Measurements from ENCODE around the gene ARHGEF16.

GRCh38 chr1:3461934-3462275, 7.4 kb downstream of the ARHGEF16 start:
- no peak for TF ChIP-seq CTCF (IDR thresholded peaks at IDR 0.05 in 8 of 11, conservative IDR thresholded peaks at IDR 0.05 in 3 of 11)
- TF ChIP-seq POLR2A (IDR thresholded peaks at IDR 0.05), result no peak

Measured in spleen (tissue), 7 donors.